ENCODE measurements around the gene CYFIP1.

The CYFIP1 gene

GRCh38 chr15:22893881-22894280, 86.3 kb downstream of the CYFIP1 start (continued):
- TF ChIP-seq, protein P1, sequence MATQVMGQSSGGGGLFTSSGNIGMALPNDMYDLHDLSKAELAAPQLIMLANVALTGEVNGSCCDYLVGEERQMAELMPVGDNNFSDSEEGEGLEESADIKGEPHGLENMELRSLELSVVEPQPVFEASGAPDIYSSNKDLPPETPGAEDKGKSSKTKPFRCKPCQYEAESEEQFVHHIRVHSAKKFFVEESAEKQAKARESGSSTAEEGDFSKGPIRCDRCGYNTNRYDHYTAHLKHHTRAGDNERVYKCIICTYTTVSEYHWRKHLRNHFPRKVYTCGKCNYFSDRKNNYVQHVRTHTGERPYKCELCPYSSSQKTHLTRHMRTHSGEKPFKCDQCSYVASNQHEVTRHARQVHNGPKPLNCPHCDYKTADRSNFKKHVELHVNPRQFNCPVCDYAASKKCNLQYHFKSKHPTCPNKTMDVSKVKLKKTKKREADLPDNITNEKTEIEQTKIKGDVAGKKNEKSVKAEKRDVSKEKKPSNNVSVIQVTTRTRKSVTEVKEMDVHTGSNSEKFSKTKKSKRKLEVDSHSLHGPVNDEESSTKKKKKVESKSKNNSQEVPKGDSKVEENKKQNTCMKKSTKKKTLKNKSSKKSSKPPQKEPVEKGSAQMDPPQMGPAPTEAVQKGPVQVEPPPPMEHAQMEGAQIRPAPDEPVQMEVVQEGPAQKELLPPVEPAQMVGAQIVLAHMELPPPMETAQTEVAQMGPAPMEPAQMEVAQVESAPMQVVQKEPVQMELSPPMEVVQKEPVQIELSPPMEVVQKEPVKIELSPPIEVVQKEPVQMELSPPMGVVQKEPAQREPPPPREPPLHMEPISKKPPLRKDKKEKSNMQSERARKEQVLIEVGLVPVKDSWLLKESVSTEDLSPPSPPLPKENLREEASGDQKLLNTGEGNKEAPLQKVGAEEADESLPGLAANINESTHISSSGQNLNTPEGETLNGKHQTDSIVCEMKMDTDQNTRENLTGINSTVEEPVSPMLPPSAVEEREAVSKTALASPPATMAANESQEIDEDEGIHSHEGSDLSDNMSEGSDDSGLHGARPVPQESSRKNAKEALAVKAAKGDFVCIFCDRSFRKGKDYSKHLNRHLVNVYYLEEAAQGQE (tag by site-specific recombination; IDR thresholded peaks at IDR 0.05), result no peak
- TF ChIP-seq ZSCAN18 (tag by site-specific recombination; IDR thresholded peaks at IDR 0.05) (no peak), ZXDB (tag by site-specific recombination; IDR thresholded peaks at IDR 0.05) (no peak), ZNF621 (tag by site-specific recombination; IDR thresholded peaks at IDR 0.05) (no peak)

- peaks cover 0 to 23% of the 10 kb centered on the region in 2 experiments; a peak in 2 of 3 replicates for H3K36me3 ChIP-seq (ENCODE audit: control insufficient read depth in 2 of 2, insufficient read depth in 1 of 2, low read length in 2 of 2)
- CTCF ChIA-PET, result no interaction called here
- POLR2A ChIA-PET, result no interaction called here
Observed at GRCh38 chr15:22893081-22893480, 87.1 kb downstream of the CYFIP1 start.

DNA sequence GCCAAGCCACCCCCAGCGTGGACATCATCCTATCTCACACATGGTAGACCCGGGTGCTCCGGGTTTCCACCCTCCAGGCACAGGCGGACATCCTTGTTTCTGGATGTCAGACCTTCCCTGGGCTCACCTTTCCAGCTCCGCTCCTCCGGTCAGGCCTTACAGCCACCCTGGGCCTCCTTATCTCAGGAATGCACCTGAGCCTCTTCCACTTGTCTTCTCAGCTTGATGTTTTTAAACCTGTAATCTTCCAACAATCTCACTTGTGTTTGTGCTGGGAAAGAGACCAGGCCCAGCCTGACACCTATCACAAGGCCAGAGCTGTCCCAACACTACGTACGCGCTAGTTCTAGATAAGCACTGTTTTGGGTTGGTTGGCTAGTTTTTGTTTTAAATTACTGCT, 87.8 kb downstream of the CYFIP1 start:
- Histone ChIP-seq H3K36me3 (ENCODE audit: control insufficient read depth in 2 of 2, insufficient read depth in 1 of 2, low read length in 2 of 2) (peaks cover 0 to 23% of the 10 kb centered on the region in 2 experiments; a peak in 2 of 3 replicates), H3K9me3 (ENCODE audit: control insufficient read depth, insufficient read depth, low read depth, low read length) (no peaks in the 10 kb centered on the region), H3K4me1 (ENCODE audit: control insufficient read depth, insufficient read depth, low read length) (no peaks in the 10 kb centered on the region), H3K27ac (ENCODE audit: extremely low read depth, low read depth, low read length) (no peak overlapping the region), H3K4me3 (ENCODE audit: low read depth, low read length) (no peak overlapping the region)
- TF ChIP-seq MYNN (tag by site-specific recombination; IDR thresholded peaks at IDR 0.05; ENCODE audit: borderline replicate concordance) (no peak), ZNF394 (tag by site-specific recombination; IDR thresholded peaks at IDR 0.05; ENCODE audit: borderline replicate concordance) (no peak), ZNF600 (tag by site-specific recombination; IDR thresholded peaks at IDR 0.05) (no peak), ZNF354C (tag by site-specific recombination; IDR thresholded peaks at IDR 0.05; ENCODE audit: borderline replicate concordance, low read depth) (no peak), ZNF292 (tag by site-specific recombination; IDR thresholded peaks at IDR 0.05; ENCODE audit: borderline replicate concordance, low read depth) (no peak), ZNF184 (tag by site-specific recombination; IDR thresholded peaks at IDR 0.05) (no peak), ZNF37A (tag by site-specific recombination; IDR thresholded peaks at IDR 0.05) (no peak), ZNF571 (tag by site-specific recombination; IDR thresholded peaks at IDR 0.05) (no peak), SCRT2 (tag by site-specific recombination; IDR thresholded peaks at IDR 0.05) (no peak)
- ChIA-PET CTCF (interaction anchor here (0.5 kb wide), 1 partner anchor 191 kb away, joined by 3 read pairs; no protein-coding TSS in a partner anchor), POLR2A (no interaction called here)

More at GRCh38 chr15:22893081-22893480, 87.1 kb downstream of the CYFIP1 start:
- TF ChIP-seq ZNF140 (tag by site-specific recombination; IDR thresholded peaks at IDR 0.05), result no peak
- no peak for TF ChIP-seq GLI2 (tag by site-specific recombination; IDR thresholded peaks at IDR 0.05; ENCODE audit: borderline replicate concordance, low read depth)
- TF ChIP-seq SCRT1 (tag by site-specific recombination; IDR thresholded peaks at IDR 0.05; ENCODE audit: borderline replicate concordance), result no peak
- no peak for TF ChIP-seq TCF7L2 (IDR thresholded peaks at IDR 0.05; ENCODE audit: borderline replicate concordance, low read depth, low read length)
- no peak for TF ChIP-seq ZNF670 (tag by site-specific recombination; IDR thresholded peaks at IDR 0.05; ENCODE audit: low read depth)
- Histone ChIP-seq H3K4me3 (ENCODE audit: low read depth, low read length) (no peak overlapping the region), H3K4me1 (ENCODE audit: control insufficient read depth, insufficient read depth, low read length) (no peaks in the 10 kb centered on the region), H3K27ac (ENCODE audit: extremely low read depth, low read depth, low read length) (no peak overlapping the region), H3K9me3 (ENCODE audit: control insufficient read depth, insufficient read depth, low read depth, low read length) (no peaks in the 10 kb centered on the region)

Data from HEK293 (cell line).